DMS 273 (cell line): ENCODE measurements around the gene DENND1A.
A peak's percentile ranks its signal among the peaks of the same experiment; 100 is the strongest.

ENCODE experiments used
- DNase-seq: peaks from one replicate; lab custom pipeline; 2025; ENCODE audit not compliant: unreplicated experiment; lab: John Stamatoyannopoulos, UW

The DENND1A gene

GRCh38 chr9:123478967-123479602 is 450.8 kb downstream of the DENND1A start:
- no peak for DNase-seq

- no peak for DNase-seq
These were observed 451.8 kb downstream of the DENND1A start for GRCh38 chr9:123478160-123478559.

GRCh38 chr9:123475407-123475806 is 454.5 kb downstream of the DENND1A start:
- DNase-seq = no peak

- peak; percentile 97 for DNase-seq
These were observed 456.9 kb downstream of the DENND1A start for GRCh38 chr9:123472862-123473614.

- no peak for DNase-seq
These were observed 457.9 kb downstream of the DENND1A start for GRCh38 chr9:123471843-123472570.

GRCh38 chr9:123470991-123471770 is 458.7 kb downstream of the DENND1A start:
- DNase-seq = no peak

GRCh38 chr9:123470121-123470782 is 459.7 kb downstream of the DENND1A start:
- DNase-seq = no peak

GRCh38 chr9:123469282-123469681 is 460.6 kb downstream of the DENND1A start:
- no peak for DNase-seq

GRCh38 chr9:123468541-123468940 is 461.4 kb downstream of the DENND1A start:
- no peak for DNase-seq

GRCh38 chr9:123465304-123465703 is 464.6 kb downstream of the DENND1A start:
- DNase-seq = no peak

- DNase-seq = no peak
These were observed 469.8 kb downstream of the DENND1A start for GRCh38 chr9:123460091-123460490.

- DNase-seq = no peak
These were observed 472.3 kb downstream of the DENND1A start for GRCh38 chr9:123457583-123457982.

- no peak for DNase-seq
These were observed 473.9 kb downstream of the DENND1A start for GRCh38 chr9:123456011-123456410.

- no peak for DNase-seq
These were observed 474.7 kb downstream of the DENND1A start for GRCh38 chr9:123455187-123455586.

- DNase-seq = no peak
These were observed 475.6 kb downstream of the DENND1A start for GRCh38 chr9:123454361-123454760.

GRCh38 chr9:123453831-123454321 is 476.1 kb downstream of the DENND1A start:
- DNase-seq = no peak

- no peak for DNase-seq
These were observed 476.8 kb downstream of the DENND1A start for GRCh38 chr9:123453076-123453667.

GRCh38 chr9:123450996-123451395 is 478.9 kb downstream of the DENND1A start:
- DNase-seq = no peak

- DNase-seq = no peak
These were observed 479.7 kb downstream of the DENND1A start for GRCh38 chr9:123450098-123450770.
